B cell (primary cell): Measurements from ENCODE around the gene NEGR1. TPM values are rescaled to one million over a fixed set of nuclear protein-coding genes. Genes with fewer than 3 reads are reported as not detected.

ENCODE experiments used
- ATAC-seq: fragments of 200-7000 bp; cut with Tn5 transposase; one replicate; pipeline ENCODE4 v1.10.0; 2021; ENCODE audit warnings: low read depth, mild to moderate bottlenecking, moderate number of reproducible peaks, moderate library complexity
- CTCF ChIA-PET: fragments of 350-600 bp; sonication (Branson Sonifier 250); formaldehyde crosslinking; loops from one replicate; lab custom pipeline; 2021; ENCODE audit warnings: antibody characterized with exemption, inconsistent platforms; lab: Charles Lee
- POLR2A ChIA-PET: fragments of 350-600 bp; sonication (Branson Sonifier 250); formaldehyde crosslinking; loops from one replicate; lab custom pipeline; 2021; ENCODE audit warnings: antibody characterized with exemption; lab: Charles Lee
- DNase-seq: peaks from one replicate; pipeline ENCODE4 v3.0.0; 2013
- H2AFZ ChIP-seq: 2 replicates; pipeline ENCODE4 v1.6.1; 2012; ENCODE audit warnings: mild to moderate bottlenecking, low read depth, low read length; ENCODE audit not compliant: insufficient read depth, poor library complexity, severe bottlenecking
- H3K27ac ChIP-seq, 2 donors: 1 replicate in 1 of 2; 2 replicates in 1 of 2; pipeline ENCODE4 v1.5.1; 2012 to 2013; ENCODE audit warnings: low read length in 2 of 2, mild to moderate bottlenecking in 2 of 2, moderate library complexity in 1 of 2
- H3K27me3 ChIP-seq, 4 experiments: fragments of 200-600 bp in 1 of 4; sonication (generic) in 1 of 4; replicated peaks in 1 of 4; 1 replicate in 2 of 4; 2 replicates in 2 of 4; pipeline versions ENCODE4 v1.6.1 to v1.7.0; 2013 to 2016; ENCODE audit warnings: low read length in 3 of 4, mild to moderate bottlenecking in 2 of 4, mixed read lengths in 1 of 4, moderate library complexity in 1 of 4; ENCODE audit not compliant: insufficient read depth in 4 of 4, control insufficient read depth in 3 of 4; ENCODE audit errors: control extremely low read depth in 1 of 4
- H3K36me3 ChIP-seq, 2 experiments: replicated peaks in 1 of 2; 1 replicate in 1 of 2; 2 replicates in 1 of 2; pipeline versions ENCODE4 v1.6.1 to v1.7.1; 2013; ENCODE audit warnings: low read length in 1 of 2; ENCODE audit not compliant: insufficient read depth in 2 of 2, control insufficient read depth in 1 of 2; ENCODE audit errors: control extremely low read depth in 1 of 2, extremely low read depth in 1 of 2
- H3K4me1 ChIP-seq, 2 donors: fragments of 200-600 bp in 1 of 2; sonication (generic) in 1 of 2; 1 replicate in 1 of 2; 2 replicates in 1 of 2; pipeline versions ENCODE4 v1.5.1 to v1.6.1; 2013 to 2017; ENCODE audit warnings: low read length in 2 of 2; ENCODE audit not compliant: control insufficient read depth in 2 of 2, insufficient read depth in 2 of 2
- H3K4me2 ChIP-seq: replicated peaks from 2 replicates; pipeline ENCODE3; 2012; ENCODE audit warnings: mild to moderate bottlenecking, low read depth, low read length; ENCODE audit not compliant: poor library complexity, severe bottlenecking
- H3K4me3 ChIP-seq, 5 experiments: fragments of 200-600 bp in 1 of 5; sonication (generic) in 1 of 5; 1 replicate in 3 of 5; 2 replicates in 2 of 5; pipeline versions ENCODE4 v1.5.1 to v1.7.0; 2011 to 2016; ENCODE audit warnings: low read length in 4 of 5, mild to moderate bottlenecking in 4 of 5, low read depth in 2 of 5, control low read depth in 1 of 5, moderate library complexity in 1 of 5; ENCODE audit not compliant: insufficient read depth in 1 of 5; ENCODE audit errors: control extremely low read depth in 1 of 5, extremely low read depth in 1 of 5
- H3K79me2 ChIP-seq: fragments of 200-600 bp; sonication (generic); one replicate; pipeline ENCODE4 v1.6.0; 2016; ENCODE audit warnings: low read length; ENCODE audit not compliant: control insufficient read depth, insufficient read depth
- H3K9ac ChIP-seq: fragments of 200-600 bp; sonication (generic); 2 replicates; pipeline ENCODE4 v1.6.1; 2017; ENCODE audit warnings: mild to moderate bottlenecking, low read length, moderate library complexity
- H3K9me3 ChIP-seq, 3 donors: one replicate each; pipeline versions ENCODE4 v1.6.1 to v1.7.1; 2013; ENCODE audit warnings: low read length in 2 of 3; ENCODE audit not compliant: control insufficient read depth in 2 of 3, insufficient read depth in 1 of 3; ENCODE audit errors: control extremely low read depth in 1 of 3
- H4K20me1 ChIP-seq: 2 replicates; pipeline ENCODE4 v1.6.0; 2012; ENCODE audit warnings: mild to moderate bottlenecking, low read length; ENCODE audit not compliant: insufficient read depth, control insufficient read depth, poor library complexity, severe bottlenecking
- H3K27ac Mint-ChIP-seq: one replicate; pipeline ENCODE4 v1.8.0; 2021; ENCODE audit warnings: mixed read lengths
- H3K27me3 Mint-ChIP-seq: one replicate; pipeline ENCODE4 v1.8.0; 2021; ENCODE audit warnings: mixed read lengths
- H3K4me1 Mint-ChIP-seq: one replicate; pipeline ENCODE4 v1.8.0; 2021; ENCODE audit warnings: mixed read lengths
- H3K4me3 Mint-ChIP-seq: one replicate; pipeline ENCODE4 v1.8.0; 2021; ENCODE audit warnings: mixed read lengths
- H3K9me3 Mint-ChIP-seq: one replicate; pipeline ENCODE4 v1.8.0; 2022; ENCODE audit warnings: mixed read lengths; ENCODE audit not compliant: insufficient read depth
- CTCF ChIP-seq: fragments of 200-600 bp; IDR thresholded peaks from one replicate; pipeline ENCODE4 v1.8.0; 2022; ENCODE audit warnings: antibody characterized with exemption, mild to moderate bottlenecking
- EZH2 ChIP-seq: IDR thresholded peaks from 2 replicates; pipeline ENCODE4 v1.6.1; 2012; ENCODE audit warnings: borderline replicate concordance, low read depth, mild to moderate bottlenecking, moderate library complexity, low read length; ENCODE audit not compliant: insufficient read depth, poor library complexity, severe bottlenecking
- WGBS: methylation state at CpG from one replicate; pipeline ENCODE4 v1.1.5; 2013; ENCODE audit warnings: missing lambda C conversion rate; ENCODE audit not compliant: insufficient coverage; 5-methylcytosine and 5-hydroxymethylcytosine counted together
- intact Hi-C: fragments of 100-400 bp; cut with micrococcal nuclease; formaldehyde crosslinking; loops from one replicate; pipeline ENCODE4 v1.10.0; 2022
- polyA plus RNA-seq: library from polyadenylated mRNA; depleted of rRNA; stranded (reverse); fragments of >200 nt; gene quantifications from 2 replicates; pipeline ENCODE4 v1.2.3, GENCODE V29; 2012
- total RNA-seq, 2 donors: library from RNA; stranded (reverse); fragments of 120-200 nt in 1 of 2; gene quantifications; 1 replicate in 1 of 2; 2 replicates in 1 of 2; pipeline versions ENCODE4 v1.2.3 to v1.2.4, GENCODE V29; 2013 to 2022

Gene NEGR1
- total and polyA plus RNA-seq, 2 donors (not counting 1 experiment from before 2014, with no cell fraction given) = 0.01 TPM; not detected in 1

GRCh38 chr1:72129869-72130268 is 152.5 kb downstream of the NEGR1 start:
- Mint-ChIP-seq H3K4me3 (no peak overlapping the region), H3K9me3 (no peaks in the 10 kb centered on the region), H3K4me1 (no peaks in the 10 kb centered on the region), H3K27me3 (no peaks in the 10 kb centered on the region), H3K27ac (no peak overlapping the region)
- H3K9ac ChIP-seq = no peak overlapping the region
- 83% methylated on average over 2 of the region's 2 CpGs for WGBS
- intact Hi-C loops = no loop called here
- no peak for DNase-seq
- no peaks in the 10 kb centered on the region for H3K27me3 ChIP-seq
- TF ChIP-seq CTCF (no peak), EZH2 (no peak)
- no peaks in the 10 kb centered on the region for H3K4me1 ChIP-seq
- H3K4me2 ChIP-seq = no peak overlapping the region
- POLR2A ChIA-PET = no interaction called here
- H3K4me3 ChIP-seq = no peak overlapping the region
- H3K9me3 ChIP-seq = no peaks in the 10 kb centered on the region
- CTCF ChIA-PET = no interaction called here
- ATAC-seq = no peak
- no peak overlapping the region for H3K27ac ChIP-seq
- H3K79me2 ChIP-seq = no peaks in the 10 kb centered on the region
- no peak overlapping the region for H2AFZ ChIP-seq
- no peaks in the 10 kb centered on the region for H3K36me3 ChIP-seq
- no peaks in the 10 kb centered on the region for H4K20me1 ChIP-seq

GRCh38 chr1:72122099-72122880 is 160.0 kb downstream of the NEGR1 start:
- Histone ChIP-seq H3K36me3 (no peaks in the 10 kb centered on the region), H3K27ac (no peak overlapping the region), H3K9ac (no peak overlapping the region), H3K4me3 (no peak overlapping the region), H3K9me3 (no peaks in the 10 kb centered on the region), H3K4me2 (no peak overlapping the region), H3K27me3 (no peaks in the 10 kb centered on the region), H3K4me1 (no peaks in the 10 kb centered on the region), H3K79me2 (no peaks in the 10 kb centered on the region), H4K20me1 (no peaks in the 10 kb centered on the region), H2AFZ (no peak overlapping the region)
- POLR2A ChIA-PET = no interaction called here
- Mint-ChIP-seq H3K27me3 (no peaks in the 10 kb centered on the region), H3K27ac (no peak overlapping the region), H3K4me1 (no peaks in the 10 kb centered on the region), H3K9me3 (no peaks in the 10 kb centered on the region), H3K4me3 (no peak overlapping the region)
- DNase-seq (no peak), ATAC-seq (no peak)
- no CpG with 5 or more reads among the region's 4 CpGs for WGBS
- intact Hi-C loops = no loop called here
- TF ChIP-seq CTCF = no peak
- TF ChIP-seq EZH2 = no peak
- CTCF ChIA-PET = no interaction called here
